Renal pelvis (tissue), 4 donors: ENCODE data around the gene PCNX2. TPM values are rescaled to one million over a fixed set of nuclear protein-coding genes. Genes with fewer than 3 reads are reported as not detected.
"Not testable (repeated sequence)": the region's sequence is repeated elsewhere in the genome, so short reads cannot be mapped to it uniquely, and the experiment has no call there.

Source experiments
- DNase-seq: peaks from one replicate; pipeline ENCODE4 v3.0.0-alpha.2; 2013
- polyA plus RNA-seq, 3 donors: library from polyadenylated mRNA; unstranded; fragments of 120-200 nt; gene quantifications; one replicate each; pipeline ENCODE4 v1.2.1, GENCODE V29; 2013; ENCODE audit not compliant: insufficient read length in 3 of 3

The PCNX2 gene
- polyA plus RNA-seq, 3 donors: 11.4 to 19.6 (median 15.8) TPM

- DNase-seq: no peak
Observed at GRCh38 chr1:233107130-233107660, 188.3 kb downstream of the PCNX2 start.

DNA sequence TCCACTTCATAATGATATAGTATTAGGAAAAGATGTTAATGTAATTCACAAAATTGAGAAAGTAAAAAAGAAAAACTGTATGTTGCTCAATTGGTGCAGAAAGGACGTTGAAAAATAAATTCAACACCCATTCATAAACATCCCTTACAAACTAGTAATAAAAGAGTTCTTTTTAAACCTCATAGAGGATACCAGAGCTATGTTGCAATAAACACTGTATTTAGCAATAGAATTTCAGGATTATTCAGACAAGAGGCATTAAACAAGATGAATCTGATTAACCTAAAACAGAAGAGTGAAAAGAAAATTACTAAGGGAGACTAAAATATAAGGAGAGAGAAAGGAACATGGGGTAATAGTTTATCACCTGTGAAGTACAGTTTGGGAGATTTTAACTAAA, 190.3 kb downstream of the PCNX2 start:
- no peak for DNase-seq

GRCh38 chr1:233102341-233102740, 193.2 kb downstream of the PCNX2 start:
- DNase-seq: no peak

- no peak for DNase-seq
Observed at GRCh38 chr1:233097959-233098580, 197.5 kb downstream of the PCNX2 start.

GRCh38 chr1:233097546-233097945, 198.0 kb downstream of the PCNX2 start:
- DNase-seq: no peak

DNA sequence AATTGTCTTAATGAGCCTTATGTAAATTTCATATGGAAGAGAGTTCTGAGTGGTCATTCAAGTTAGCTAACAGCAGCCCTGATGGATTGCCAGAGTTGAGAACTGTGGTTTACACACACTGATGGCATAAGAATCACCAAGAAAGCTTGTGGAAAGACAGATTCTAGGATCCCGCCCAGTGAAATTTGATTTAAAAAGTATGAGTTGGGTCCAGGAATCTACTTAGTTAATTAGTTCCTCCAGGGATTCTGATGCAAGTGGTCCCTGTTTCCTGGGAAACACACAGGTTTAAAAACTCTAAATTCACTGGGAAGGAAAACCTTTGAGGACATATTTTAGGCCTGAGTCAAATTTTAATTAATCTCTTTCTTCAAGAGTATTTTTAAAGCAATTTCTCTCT, 200.8 kb downstream of the PCNX2 start:
- DNase-seq: no peak

- no peak for DNase-seq
Observed at GRCh38 chr1:233094269-233094668, 201.3 kb downstream of the PCNX2 start.

DNA sequence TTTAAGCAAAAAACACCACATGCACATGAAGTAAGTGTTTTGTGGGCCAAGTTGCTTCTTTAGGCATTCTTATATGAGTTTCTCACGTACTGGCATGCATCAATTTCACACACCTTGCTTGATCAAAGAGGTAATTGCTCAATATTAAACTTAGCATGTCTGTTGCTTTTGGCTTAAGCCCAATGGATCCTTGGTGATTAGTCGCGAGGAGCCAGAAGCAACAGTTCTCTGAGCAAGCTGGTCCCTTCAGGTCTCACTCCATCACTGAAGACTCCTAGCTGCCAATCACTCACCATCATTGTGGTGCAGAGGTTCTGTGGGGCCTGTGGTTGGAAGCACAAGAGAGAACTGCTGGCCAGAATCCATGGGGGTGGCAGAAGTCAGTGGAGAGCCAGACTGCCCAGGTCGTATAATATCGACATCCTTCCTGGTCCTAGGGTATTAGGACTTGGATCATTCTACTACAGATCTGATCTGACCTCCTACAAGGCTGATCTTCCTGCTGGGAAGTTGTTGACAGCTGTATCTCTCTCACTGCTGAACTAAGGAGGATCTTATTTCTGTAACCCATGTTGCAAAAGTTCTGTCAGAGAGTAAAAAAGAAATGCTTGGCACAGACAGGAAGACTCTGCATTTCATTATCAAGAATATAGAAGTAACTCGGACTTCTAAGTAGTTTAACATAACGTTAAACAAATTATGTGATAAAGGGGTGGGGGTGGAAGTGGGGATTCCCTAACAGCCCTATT, 204.6 kb downstream of the PCNX2 start:
- DNase-seq: no peak

- DNase-seq: peak; percentile 52
Observed at GRCh38 chr1:233089251-233089650, 206.3 kb downstream of the PCNX2 start.

DNA sequence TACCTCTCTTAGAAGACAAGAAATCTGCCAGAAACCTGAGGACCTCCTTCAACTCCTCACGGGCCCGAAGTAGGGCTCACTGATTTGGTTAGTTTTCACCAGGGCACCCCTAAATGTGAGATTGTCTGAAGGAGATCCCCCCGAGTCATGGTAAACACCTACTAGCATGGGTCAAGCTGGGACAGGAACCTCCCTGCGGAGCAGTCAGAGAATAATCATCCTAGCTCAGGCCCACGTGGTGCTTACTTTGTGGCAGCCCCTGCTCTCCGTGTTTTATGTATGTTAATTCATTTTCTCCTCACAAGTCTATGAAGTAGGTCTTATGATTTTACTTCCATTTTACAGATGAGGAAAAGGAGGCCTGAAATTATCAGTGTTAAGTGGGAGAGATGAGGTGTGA, 206.9 kb downstream of the PCNX2 start:
- DNase-seq: no peak

DNA sequence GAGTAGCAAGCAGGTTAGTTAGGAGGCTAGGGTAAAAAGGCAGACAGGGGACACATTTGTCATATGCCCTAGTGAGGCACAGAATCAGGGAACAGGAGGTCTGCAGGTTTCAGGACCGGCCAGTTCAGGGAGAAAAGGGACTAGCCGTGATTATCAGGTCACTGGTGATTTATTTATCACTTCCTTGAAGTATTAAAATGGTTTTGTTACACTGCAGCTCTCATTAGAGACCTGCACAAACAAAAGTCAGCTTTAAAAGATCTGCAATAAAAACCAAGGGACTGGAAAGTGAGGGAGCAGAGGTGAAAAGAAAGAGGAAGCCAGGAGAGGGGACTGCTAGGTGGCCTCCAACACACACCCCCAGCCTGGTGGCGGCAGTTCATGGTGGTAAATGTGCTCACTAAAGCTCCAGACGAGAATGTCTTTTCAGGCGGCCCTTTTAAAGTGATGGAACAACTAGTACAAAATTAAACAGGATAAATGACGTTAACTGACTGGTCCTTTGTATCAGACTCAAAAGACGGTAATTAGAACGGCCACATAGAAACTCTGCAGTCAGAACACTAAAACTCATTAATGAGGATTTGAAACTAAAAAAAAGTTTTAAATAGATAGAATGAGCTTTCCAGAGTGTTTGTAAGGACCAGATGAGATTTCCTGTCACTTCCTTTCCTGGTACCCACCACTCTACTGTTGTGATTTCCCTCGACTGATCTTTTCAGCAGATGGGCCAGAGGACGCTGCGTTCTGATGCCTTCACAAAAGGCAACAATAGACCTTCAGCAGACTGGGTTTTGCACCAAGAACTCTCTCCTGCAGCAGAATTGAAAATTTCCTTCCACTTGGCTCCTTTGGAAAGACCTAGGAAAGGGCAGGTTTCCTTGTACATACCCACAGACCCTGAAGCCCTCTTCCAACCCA, 208.3 kb downstream of the PCNX2 start:
- no peak for DNase-seq

DNA sequence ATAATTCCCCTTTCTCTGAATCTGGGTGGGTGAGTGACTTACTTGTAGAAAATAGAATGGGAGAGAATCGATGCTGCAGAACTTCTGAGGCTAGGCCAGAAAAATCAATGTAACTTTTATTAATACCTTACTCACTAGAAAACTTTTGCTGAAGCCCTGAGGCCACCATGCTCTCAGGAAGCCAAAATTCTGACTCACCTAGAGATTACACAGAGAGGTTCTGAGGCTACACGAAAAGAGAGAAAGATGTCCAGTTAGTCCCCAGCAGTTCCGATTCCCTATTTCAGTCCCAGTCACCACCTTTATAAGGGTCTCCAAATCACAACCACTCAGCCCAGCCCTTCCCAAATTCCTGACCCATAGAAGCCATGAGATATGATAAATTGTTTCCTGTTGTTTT, 210.0 kb downstream of the PCNX2 start:
- DNase-seq: no peak

DNA sequence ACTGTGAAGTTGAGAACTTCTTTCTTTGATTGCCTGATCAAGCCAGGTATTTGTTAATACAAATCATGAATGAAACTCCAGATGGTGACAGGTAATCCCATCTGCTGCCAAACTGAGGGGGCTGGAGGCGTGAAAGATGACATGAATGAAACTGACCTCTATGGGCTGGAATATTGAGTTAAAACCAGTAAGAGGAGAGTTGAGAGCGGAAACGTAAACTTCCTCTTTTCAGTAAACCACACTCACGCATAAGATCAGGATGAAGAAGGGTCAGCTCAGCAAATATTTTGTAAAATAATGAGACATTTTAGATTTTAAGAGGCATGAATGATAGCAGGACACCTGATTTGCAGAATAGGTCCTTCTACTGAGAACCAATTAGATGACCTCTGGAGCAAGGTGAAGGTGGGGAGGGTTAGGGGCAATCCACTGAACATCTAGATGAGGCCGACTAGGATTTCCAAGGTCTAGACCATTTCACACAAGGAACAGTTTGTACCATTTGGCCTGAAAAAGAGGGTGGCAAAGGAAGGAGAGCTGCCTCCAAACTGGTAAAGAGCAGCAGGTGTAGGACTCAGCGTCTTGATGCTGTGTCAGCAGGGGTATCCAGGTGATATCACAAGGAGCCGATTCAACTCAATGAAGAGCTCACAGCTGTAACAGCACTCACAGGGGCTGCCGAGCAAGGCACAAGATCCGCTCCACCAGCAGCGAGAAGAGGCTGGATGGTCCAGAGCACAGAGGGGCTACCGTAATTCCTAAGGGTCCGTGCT, 212.6 kb downstream of the PCNX2 start:
- DNase-seq: no peak

DNA sequence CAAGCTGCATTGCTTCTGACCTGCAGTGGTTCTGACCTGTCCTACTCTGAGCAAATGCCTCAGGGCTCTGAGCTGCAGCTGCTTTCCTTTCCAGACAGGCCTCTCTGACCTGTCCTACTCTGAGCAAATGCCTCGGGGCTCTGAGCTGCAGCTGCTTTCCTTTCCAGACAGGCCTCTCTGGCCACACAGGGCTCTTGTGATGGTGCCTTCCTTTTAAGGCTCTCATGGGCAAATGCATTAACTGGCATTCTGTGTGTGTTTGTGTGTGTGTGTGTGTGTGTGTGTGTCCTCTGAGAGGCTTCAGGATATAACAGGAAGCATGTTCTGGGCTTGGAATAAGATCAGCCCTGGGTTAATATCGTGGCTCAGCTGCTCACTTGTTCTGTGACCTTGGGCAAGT, 213.8 kb downstream of the PCNX2 start:
- DNase-seq: no peak

DNA sequence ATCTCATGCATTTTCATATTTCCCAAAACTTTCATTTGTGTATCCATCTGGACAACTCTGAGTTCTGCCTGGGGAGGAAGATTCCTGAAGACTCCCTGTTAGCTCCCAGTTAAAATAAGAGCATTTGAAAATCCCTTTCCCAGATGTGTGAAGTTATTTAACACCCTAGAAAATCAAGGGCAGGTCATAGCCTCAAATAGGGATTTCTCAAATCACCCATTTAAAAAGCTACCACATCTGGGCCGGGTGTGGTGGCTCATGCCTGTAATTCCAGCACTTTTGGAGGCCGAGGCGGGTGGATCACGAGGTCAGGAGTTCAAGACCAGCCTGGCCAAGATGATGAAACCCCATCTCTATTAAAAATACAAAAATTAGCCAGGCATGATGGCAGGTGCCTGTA, 214.7 kb downstream of the PCNX2 start:
- not testable (repeated sequence) for DNase-seq

GRCh38 chr1:233080286-233080685, 215.2 kb downstream of the PCNX2 start:
- no peak for DNase-seq

DNA sequence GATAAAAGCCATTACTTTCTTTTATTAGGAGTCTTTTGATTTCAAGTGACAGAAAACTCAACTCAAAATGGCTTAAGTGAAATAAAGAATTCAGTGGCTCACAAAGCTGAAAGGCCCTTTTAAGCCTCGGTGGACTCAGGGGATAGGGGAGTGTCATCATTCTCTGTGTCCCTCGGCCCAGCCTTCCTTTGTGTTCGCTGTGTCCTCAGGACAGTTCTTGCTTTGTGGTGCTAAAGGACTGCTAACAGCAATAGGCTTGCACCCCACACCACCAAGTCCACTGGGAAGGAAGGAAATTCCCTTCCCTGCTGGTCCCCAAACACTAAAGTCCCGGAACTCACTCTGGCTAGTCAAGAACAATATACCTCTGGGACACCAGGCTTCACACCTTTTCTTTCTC, 216.0 kb downstream of the PCNX2 start:
- no peak for DNase-seq

- DNase-seq: no peak
Observed at GRCh38 chr1:233078396-233078795, 217.1 kb downstream of the PCNX2 start.

- no peak for DNase-seq
Observed at GRCh38 chr1:233075915-233076295, 219.6 kb downstream of the PCNX2 start.

DNA sequence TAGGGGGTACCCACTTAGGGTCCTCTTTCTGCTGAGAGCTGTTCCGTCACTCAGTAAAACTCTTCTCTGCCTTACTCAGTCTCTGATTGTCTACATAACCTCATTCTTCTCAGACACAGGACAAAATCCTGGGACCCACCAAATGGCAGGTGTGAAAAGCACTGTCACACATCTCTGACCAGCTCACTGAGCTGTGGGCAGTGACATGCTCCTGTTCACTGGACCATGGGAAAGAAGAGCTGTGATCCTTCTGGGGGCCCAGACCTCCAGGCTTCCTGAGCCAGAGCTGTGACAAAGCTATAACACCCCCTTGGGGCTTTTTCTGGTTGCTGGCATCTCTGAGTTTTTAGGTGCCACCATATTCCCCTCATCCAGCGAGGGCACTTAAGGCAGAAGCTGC, 229.4 kb downstream of the PCNX2 start:
- DNase-seq: no peak

DNA sequence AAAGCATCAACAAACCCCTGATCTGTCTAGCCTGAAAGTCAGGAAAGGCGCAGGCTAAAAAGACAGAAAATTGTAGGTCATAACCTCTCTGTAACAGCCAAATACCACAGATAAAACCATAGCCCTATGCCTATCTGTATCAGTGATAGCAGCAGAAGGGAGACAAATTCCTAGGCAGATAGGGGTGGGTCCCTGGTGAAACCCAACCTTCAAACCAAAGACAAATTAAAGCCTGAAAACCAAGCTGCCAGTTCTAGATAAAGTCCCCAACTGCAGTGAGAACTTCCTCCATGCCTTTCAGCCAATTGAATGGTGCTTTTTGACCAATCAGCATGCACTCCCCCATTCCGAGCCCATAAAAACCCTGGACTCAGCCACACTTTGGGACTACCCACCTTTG, 229.8 kb downstream of the PCNX2 start:
- DNase-seq: no peak

DNA sequence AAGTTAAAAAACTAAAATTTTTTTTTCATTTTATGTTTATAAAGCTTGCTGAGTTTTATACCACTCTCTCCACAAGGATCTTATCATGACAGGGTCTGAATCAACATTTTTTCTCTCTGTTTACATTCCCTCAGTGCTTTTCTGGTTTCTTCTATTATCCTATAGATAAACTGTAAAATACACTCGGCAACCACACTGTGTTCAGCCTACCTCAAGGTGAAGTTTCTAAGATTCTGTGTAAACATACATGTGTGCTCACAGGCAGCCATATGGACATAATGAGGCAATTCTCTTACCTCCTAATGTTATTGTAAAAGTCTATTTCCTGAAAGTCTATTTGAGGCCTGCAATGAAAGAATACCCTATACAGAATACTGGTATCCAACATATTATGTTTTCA, 230.5 kb downstream of the PCNX2 start:
- no peak for DNase-seq
